Measurements from ENCODE around the gene METTL16. TPM values are rescaled to one million over a fixed set of nuclear protein-coding genes. Genes with fewer than 3 reads are reported as not detected.

The METTL16 gene
- total and polyA plus RNA-seq, 10 donors = 17.1 to 38.2 (median 27.8) TPM

GRCh38 chr17:2398655-2399571 lies 112.8 kb downstream of the METTL16 start:
- 11 to 22% (median 14%) methylated on average over 24 to 55 of the region's 55 CpGs for WGBS, 5 donors
- no peaks in the 10 kb centered on the region for H3K27me3 ChIP-seq (replicated peaks in 1 of 7)
- peak; percentile 90 for DNase-seq
- peak overlapping the region; percentile 78 to 99 (median 93) for H3K4me3 ChIP-seq
- no peaks in the 10 kb centered on the region for H3K9me3 ChIP-seq
- H3K4me1 ChIP-seq = peaks cover 46 to 76% (median 72%) of the 10 kb centered on the region in 6 donors
- H3K27ac ChIP-seq = peak overlapping the region; percentile 92 to 100 (median 98)
- TF ChIP-seq POLR2A (IDR thresholded peaks at IDR 0.05) (no peak), CTCF (IDR thresholded peaks at IDR 0.05 in 8 of 11, conservative IDR thresholded peaks at IDR 0.05 in 3 of 11) (peak in 1 of 11 experiments; percentile 1), POLR2AphosphoS5 (IDR thresholded peaks at IDR 0.05) (peak; percentile 6 to 44 (median 42))
- intact Hi-C loops (cut with DNase I; ENCODE audit: low total_unique reads) = no loop called here
- peaks cover 0 to 11% (median 0%) of the 10 kb centered on the region in 6 donors for H3K36me3 ChIP-seq

GRCh38 chr17:2398182-2398581 lies 113.5 kb downstream of the METTL16 start:
- 83 to 85% (median 84%) methylated on average over 10 of the region's 10 CpGs for WGBS, 5 donors
- intact Hi-C loops (cut with DNase I; ENCODE audit: low total_unique reads) = no loop called here
- TF ChIP-seq POLR2A (IDR thresholded peaks at IDR 0.05) (no peak), POLR2AphosphoS5 (IDR thresholded peaks at IDR 0.05) (no peak)
- Histone ChIP-seq H3K27ac (peak overlapping the region; percentile 88 to 100 (median 98)), H3K36me3 (peaks cover 0 to 11% (median 0%) of the 10 kb centered on the region in 6 donors), H3K9me3 (no peaks in the 10 kb centered on the region), H3K4me3 (peak overlapping the region in 5 of 8 donors; percentile 88 to 99 (median 95)), H3K4me1 (peaks cover 46 to 75% (median 67%) of the 10 kb centered on the region in 6 donors), H3K27me3 (replicated peaks in 1 of 7) (no peaks in the 10 kb centered on the region)
- no peak for DNase-seq

- no peak for TF ChIP-seq POLR2AphosphoS5 (IDR thresholded peaks at IDR 0.05)
- no peak for TF ChIP-seq POLR2A (IDR thresholded peaks at IDR 0.05)
- Histone ChIP-seq H3K27me3 (replicated peaks in 1 of 7) (no peaks in the 10 kb centered on the region), H3K4me1 (peaks cover 46 to 71% (median 60%) of the 10 kb centered on the region in 6 donors), H3K4me3 (peak overlapping the region in 6 of 8 donors; percentile 14 to 99 (median 29)), H3K36me3 (peaks cover 0 to 11% (median 0%) of the 10 kb centered on the region in 6 donors), H3K9me3 (no peaks in the 10 kb centered on the region), H3K27ac (peak overlapping the region; percentile 88 to 100 (median 98))
- 64 to 73% (median 65%) methylated on average over 11 to 12 of the region's 12 CpGs for WGBS, 5 donors
- DNase-seq = no peak
- intact Hi-C loops (cut with DNase I; ENCODE audit: low total_unique reads) = no loop called here
These were observed 114.2 kb downstream of the METTL16 start for GRCh38 chr17:2397247-2398171.

- Histone ChIP-seq H3K27me3 (replicated peaks in 1 of 7) (no peaks in the 10 kb centered on the region), H3K27ac (peak overlapping the region; percentile 88 to 100 (median 98)), H3K9me3 (no peaks in the 10 kb centered on the region), H3K4me1 (peaks cover 50 to 75% (median 63%) of the 10 kb centered on the region in 6 donors), H3K36me3 (peaks cover 0 to 11% (median 0%) of the 10 kb centered on the region in 6 donors), H3K4me3 (peak overlapping the region in 6 of 8 donors; percentile 25 to 99 (median 29))
- peak; percentile 96 for DNase-seq
- TF ChIP-seq POLR2A (IDR thresholded peaks at IDR 0.05) = peak in 2 of 3 donors; percentile 34 to 48
- TF ChIP-seq CTCF (IDR thresholded peaks at IDR 0.05 in 8 of 11, conservative IDR thresholded peaks at IDR 0.05 in 3 of 11) = peak in 2 of 11 experiments; percentile 16 to 18
- peak; percentile 87 to 93 (median 90) for TF ChIP-seq POLR2AphosphoS5 (IDR thresholded peaks at IDR 0.05)
- intact Hi-C loops (cut with DNase I; ENCODE audit: low total_unique reads) = no loop called here
- 2 to 9% (median 8%) methylated on average over 13 to 34 of the region's 34 CpGs for WGBS, 5 donors
These were observed 115.0 kb downstream of the METTL16 start for GRCh38 chr17:2396568-2397246.
